HG03139 (cell line): ENCODE results near the gene TUBB3.
"Not testable (repeated sequence)": the region's sequence is repeated elsewhere in the genome, so short reads cannot be mapped to it uniquely, and the experiment has no call there.

Experiments used
- ATAC-seq: cut with Tn5 transposase; IDR thresholded peaks from one replicate; pipeline ENCODE4 v1.9.1; 2021; ENCODE audit not compliant: unreplicated experiment

Gene TUBB3

GRCh38 chr16:89917773-89918452 lies 5.2 kb upstream of the TUBB3 start:
- no peak for ATAC-seq

DNA sequence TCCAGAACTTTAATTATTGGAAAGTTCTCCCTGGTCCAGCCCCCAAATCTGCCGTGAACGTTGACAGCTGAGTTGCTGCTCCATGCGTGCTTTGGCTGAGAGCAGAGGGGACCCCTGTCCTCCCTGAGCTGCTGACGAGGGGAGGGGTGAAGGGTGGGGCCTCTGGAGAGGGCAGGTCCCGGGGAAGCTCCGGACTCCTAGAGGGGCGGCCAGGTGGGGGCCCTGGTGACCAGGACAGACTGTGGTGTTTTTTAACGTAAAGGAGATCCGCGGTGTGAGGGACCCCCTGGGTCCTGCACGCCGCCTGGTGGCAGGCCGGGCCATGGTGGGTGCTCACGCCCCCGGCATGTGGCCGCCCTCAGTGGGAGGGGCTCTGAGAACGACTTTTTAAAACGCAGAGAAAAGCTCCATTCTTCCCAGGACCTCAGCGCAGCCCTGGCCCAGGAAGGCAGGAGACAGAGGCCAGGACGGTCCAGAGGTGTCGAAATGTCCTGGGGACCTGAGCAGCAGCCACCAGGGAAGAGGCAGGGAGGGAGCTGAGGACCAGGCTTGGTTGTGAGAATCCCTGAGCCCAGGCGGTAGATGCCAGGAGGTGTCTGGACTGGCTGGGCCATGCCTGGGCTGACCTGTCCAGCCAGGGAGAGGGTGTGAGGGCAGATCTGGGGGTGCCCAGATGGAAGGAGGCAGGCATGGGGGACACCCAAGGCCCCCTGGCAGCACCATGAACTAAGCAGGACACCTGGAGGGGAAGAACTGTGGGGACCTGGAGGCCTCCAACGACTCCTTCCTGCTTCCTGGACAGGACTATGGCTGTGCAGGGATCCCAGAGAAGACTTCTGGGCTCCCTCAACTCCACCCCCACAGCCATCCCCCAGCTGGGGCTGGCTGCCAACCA lies 4.4 kb upstream of the TUBB3 start, which contains the start of gene MC1R:
Gene MC1R (plus strand): TSS at position 410 of the 895 bp plus-strand sequence. CDS start 397 bp downstream, at position 807.
- no peak for ATAC-seq

GRCh38 chr16:89919535-89920406 lies 3.4 kb upstream of the TUBB3 start:
- no peak for ATAC-seq

DNA sequence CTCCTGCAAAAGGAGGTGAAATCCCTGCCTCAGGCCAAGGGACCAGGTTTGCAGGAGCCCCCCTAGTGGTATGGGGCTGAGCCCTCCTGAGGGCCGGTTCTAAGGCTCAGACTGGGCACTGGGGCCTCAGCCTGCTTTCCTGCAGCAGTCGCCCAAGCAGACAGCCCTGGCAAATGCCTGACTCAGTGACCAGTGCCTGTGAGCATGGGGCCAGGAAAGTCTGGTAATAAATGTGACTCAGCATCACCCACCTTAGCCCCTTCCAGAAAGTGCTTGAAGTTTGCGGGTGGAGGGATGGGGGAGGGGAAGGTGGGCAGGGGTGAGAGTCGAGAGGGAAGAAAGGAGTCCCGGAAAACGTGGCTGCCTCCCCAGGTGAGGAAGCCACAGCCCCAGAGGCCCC lies 2.4 kb upstream of the TUBB3 start:
- no peak for ATAC-seq

DNA sequence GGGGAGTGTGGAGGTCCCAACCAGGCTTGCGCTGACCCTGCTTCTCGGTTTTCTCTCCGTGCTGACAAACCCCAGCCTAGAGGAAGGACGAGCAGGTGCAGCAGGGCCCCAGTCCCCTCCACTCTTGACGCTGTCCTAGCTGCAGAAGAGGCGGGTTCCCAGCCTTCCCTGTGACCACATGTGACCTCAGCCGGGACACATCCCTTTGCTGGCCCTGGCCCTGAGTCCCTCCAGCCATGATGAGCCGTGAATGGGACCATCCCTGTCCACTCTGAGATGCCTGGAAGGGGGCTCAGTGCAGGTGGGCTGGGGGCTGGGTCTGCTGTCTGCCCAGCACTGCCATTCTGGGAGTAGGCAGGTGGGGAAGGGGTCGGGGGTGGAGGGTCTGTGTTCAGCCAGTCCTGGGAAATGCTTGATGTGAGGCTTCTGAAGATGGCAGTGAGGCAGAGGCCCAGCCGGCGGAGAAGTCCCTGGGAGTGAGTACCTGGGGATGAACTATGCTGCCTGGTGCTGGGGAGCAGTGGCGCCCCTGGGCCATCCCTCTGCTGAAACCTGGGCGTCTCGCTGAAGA lies 1.9 kb upstream of the TUBB3 start:
- ATAC-seq: no peak

- ATAC-seq: no peak
Measured at GRCh38 chr16:89921702-89922476, 1.3 kb upstream of the TUBB3 start.

DNA sequence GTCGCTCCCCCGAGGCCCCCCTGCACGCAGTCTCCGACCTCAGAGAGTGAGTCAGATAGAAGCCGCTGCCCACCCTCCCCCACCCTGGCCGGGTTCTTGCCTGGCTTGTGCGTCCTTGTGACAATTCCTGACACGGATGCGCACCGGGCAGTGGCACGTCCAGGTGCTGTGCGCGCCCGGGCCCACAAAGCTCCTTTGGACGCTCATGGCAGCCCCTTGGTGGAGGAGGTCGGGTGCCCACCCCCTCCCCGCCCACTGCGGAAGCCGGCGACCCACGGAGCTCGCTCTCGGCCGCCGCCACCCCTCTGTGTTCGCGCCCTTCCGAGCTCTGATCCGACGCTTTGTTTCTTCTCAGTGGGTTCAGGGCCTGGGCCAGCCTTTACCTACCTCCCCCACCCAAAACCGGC lies 662 bp upstream of the TUBB3 start:
- ATAC-seq: no peak

DNA sequence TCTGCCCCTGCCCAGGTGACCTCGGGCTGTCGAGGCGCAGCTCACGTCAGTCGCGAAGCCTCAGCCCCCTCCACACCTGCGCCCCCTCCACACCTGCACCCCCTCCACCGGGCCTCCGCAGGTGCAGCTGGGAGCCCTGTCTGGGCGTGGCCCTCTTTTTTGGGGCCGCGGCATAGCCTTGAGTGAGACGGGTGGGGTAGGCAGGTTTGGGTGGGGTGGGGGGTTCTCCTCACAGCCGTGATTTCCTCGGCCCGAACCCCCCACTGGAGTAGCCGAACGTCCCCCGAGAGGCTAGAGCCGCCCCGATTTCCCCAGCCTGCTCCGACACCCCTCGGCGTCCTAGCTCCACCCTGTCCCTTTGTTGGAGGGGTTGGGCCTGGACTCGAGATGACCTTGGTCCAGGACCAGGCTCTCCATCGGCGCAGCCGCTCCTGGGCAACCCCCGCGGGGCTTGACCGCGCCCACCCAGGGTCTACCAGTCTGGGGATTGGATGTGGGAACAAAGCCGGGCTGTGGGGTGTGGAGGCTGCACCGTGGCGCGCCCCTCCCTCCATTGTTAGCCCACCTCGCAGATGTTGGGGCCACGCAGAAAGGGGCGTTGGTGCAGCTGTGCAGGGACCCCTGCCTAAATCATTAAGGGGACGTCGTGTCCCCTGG lies 626 bp downstream of the TUBB3 start:
- ATAC-seq: no peak

GRCh38 chr16:89924297-89924924 lies 1.3 kb downstream of the TUBB3 start:
- ATAC-seq: no peak

DNA sequence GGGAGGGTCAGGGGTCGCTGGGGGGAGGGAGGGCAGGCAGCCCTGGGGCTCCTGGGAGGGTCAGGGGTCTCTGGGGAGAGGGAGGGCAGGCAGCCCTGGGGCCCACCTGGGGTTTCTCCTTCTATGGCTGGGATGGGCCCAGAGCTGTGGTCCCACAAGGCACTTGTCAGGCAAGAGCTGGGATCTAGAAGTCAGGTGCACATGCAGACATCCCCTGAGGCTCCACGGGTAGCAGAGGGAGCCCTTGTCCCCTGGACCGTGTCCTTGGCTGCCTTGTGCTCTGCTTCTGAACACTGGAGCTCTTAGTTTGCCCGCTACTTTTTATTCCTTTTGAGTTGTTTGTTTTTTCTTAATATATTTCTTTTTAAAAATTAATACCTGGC lies 1.8 kb downstream of the TUBB3 start:
- ATAC-seq: no peak

DNA sequence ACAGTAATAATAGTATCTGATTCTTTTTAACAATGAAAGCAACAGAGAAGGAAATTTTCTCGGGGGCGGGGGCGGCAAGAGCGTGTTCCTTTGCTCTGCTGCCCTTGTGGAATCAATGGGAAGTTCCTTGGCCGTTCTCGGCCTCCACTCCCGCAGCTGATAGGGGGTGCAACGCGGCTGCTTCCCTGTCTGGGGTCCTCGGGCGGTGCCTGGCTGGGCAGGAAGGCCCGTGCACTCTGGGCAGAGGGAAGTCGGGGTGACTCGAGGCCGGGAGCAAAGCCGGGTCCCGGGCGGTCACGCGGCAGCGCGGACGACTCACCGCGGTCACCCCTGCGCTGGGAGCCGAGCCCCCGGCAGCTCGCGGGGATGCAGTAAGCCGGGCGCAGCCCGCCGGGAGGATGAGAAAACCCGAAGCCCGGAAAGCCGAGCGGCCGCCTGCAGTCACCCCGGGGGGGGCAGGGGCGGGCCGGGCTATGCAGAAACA lies 2.5 kb downstream of the TUBB3 start:
- ATAC-seq: peak; percentile 5

DNA sequence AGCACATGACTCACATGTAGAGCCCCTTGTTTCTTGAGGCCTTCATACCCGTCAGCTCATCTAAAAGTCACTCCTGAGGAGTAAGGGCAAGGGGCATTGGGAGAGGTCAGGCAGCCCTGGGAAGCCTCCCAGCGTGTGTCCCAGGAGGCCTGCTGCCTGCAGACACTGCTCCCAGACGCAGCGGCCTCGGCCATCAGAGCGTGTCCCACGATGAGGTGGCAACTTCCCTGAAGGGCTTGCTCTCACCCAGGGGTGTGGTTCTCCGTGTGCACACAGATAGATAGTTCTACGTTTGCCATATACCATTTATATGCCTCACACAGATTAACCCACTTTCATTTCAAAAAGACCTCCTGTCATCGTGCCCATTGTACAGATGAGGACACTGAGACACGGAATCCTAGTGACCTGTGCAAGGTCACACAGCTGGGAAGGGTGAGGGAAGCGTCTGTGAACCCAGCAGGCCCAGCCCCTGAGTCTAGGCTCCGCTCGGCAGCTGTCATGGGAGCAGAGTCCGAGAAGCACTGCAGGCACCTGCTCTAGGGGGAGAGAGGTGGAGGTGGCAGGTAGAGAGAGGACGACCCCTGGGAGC lies 8.3 kb downstream of the TUBB3 start:
- ATAC-seq: no peak

- ATAC-seq: no peak
Measured at GRCh38 chr16:89931964-89932363, 8.8 kb downstream of the TUBB3 start.

DNA sequence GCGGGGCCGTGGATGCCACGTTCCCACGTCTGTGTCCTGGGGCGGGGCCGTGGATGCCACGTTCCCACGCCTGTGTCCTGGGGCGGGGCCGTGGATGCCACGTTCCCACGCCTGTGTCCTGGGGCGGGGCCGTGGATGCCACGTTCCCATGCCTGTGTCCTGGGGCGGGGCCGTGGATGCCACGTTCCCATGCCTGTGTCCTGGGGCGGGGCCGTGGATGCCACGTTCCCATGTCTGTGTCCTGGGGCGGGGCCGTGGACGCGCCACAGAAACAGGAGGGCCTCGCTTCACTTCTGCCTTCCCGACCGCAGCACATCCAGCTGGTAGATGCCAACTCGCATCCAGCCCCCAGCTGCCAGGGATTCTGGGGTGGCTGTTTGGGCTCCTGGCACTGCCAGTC lies 10.9 kb downstream of the TUBB3 start:
- ATAC-seq: not testable (repeated sequence)

- no peak for ATAC-seq
Measured at GRCh38 chr16:89934611-89935553, 11.7 kb downstream of the TUBB3 start.

- not testable (repeated sequence) for ATAC-seq
Measured at GRCh38 chr16:89935620-89936019, 12.5 kb downstream of the TUBB3 start.

- ATAC-seq: no peak
Measured at GRCh38 chr16:89936034-89936433, 12.9 kb downstream of the TUBB3 start.

DNA sequence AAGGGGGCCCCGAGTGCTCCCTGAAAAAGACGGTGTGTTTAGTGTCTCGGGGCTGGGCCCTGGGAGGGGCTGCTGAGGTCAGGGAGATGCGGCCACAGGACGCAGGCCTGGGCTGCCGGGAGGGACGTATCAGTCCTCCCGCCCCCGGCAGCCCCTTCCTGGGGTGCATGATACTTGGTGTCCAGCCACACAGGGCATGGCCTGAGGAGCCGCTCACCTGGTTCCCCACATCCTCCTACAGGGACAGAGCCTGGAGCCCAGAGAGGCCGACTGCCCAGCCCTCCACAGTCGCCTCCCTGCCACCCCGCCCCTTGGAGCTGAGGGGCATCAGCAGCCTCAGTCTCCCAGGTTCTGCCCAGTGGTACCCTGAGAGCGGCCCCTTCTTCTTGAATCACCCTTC lies 13.4 kb downstream of the TUBB3 start:
- no peak for ATAC-seq
